HepG2 (cell line): ENCODE results near the gene YY1. TPM values are rescaled to one million over a fixed set of nuclear protein-coding genes. Genes with fewer than 3 reads are reported as not detected.

Experiments
- ARNT ChIP-seq: fragments of 450-650 bp; IDR thresholded peaks from 2 replicates; pipeline ENCODE4 v1.6.1; 2017
- BRD4 ChIP-seq: sonication (generic); formaldehyde crosslinking; IDR thresholded peaks from 2 replicates; pipeline ENCODE4 v1.4.0; 2020; ENCODE audit warnings: missing genetic modification reagents
- DNMT3B ChIP-seq: conservative IDR thresholded peaks from 2 replicates; pipeline ENCODE4 v1.6.1; 2016; ENCODE audit warnings: missing biosample characterization, control low read depth
- ELF3 ChIP-seq: IDR thresholded peaks from 2 replicates; pipeline ENCODE4 v1.6.1; 2016; ENCODE audit warnings: missing genetic modification reagents, missing compliant biosample characterization
- FOXJ3 ChIP-seq: sonication (generic); formaldehyde crosslinking; IDR thresholded peaks from 2 replicates; pipeline ENCODE4 v1.4.0; 2020; ENCODE audit warnings: missing genetic modification reagents, mild to moderate bottlenecking, borderline replicate concordance
- FOXK2 ChIP-seq: fragments of 450-650 bp; IDR thresholded peaks from 2 replicates; pipeline ENCODE4 v1.6.1; 2016
- IKZF1 ChIP-seq: fragments of 450-650 bp; IDR thresholded peaks from 2 replicates; pipeline ENCODE4 v1.7.1; 2016
- NFYC ChIP-seq: IDR thresholded peaks from 2 replicates; pipeline ENCODE4 v1.6.1; 2016; ENCODE audit warnings: missing genetic modification reagents, missing compliant biosample characterization
- RFX3 ChIP-seq: IDR thresholded peaks from 2 replicates; pipeline ENCODE4 v1.6.1; 2016; ENCODE audit warnings: missing biosample characterization, missing genetic modification reagents
- TFAP4 ChIP-seq: sonication (generic); IDR thresholded peaks from 2 replicates; pipeline ENCODE4 v1.6.1; 2016; ENCODE audit warnings: low read depth, borderline replicate concordance
- ZNF121 ChIP-seq: sonication (generic); formaldehyde crosslinking; IDR thresholded peaks from 2 replicates; pipeline ENCODE4 v1.5.0; 2020; ENCODE audit warnings: mild to moderate bottlenecking, missing genetic modification reagents
- ZNF296 ChIP-seq: sonication (generic); formaldehyde crosslinking; conservative IDR thresholded peaks from 2 replicates; pipeline ENCODE4 v1.5.0; 2020; ENCODE audit warnings: mild to moderate bottlenecking, missing genetic modification reagents
- ZNF558 ChIP-seq: sonication (generic); formaldehyde crosslinking; IDR thresholded peaks from 2 replicates; pipeline ENCODE4 v1.9.0; 2022; ENCODE audit warnings: mild to moderate bottlenecking, missing genetic modification reagents, borderline replicate concordance
- ZNF678 ChIP-seq: sonication (generic); formaldehyde crosslinking; IDR thresholded peaks from 2 replicates; pipeline ENCODE4 v1.4.0; 2020; ENCODE audit warnings: mild to moderate bottlenecking, missing genetic modification reagents
- ZNF83 ChIP-seq: sonication (generic); formaldehyde crosslinking; IDR thresholded peaks from 2 replicates; pipeline ENCODE4 v1.4.0; 2020; ENCODE audit warnings: missing genetic modification reagents, mild to moderate bottlenecking, borderline replicate concordance
- ZSCAN20 ChIP-seq: sonication (generic); formaldehyde crosslinking; IDR thresholded peaks from 2 replicates; pipeline ENCODE4 v1.4.0; 2020; ENCODE audit warnings: missing genetic modification reagents, mild to moderate bottlenecking, borderline replicate concordance
- ZSCAN21 ChIP-seq: sonication (generic); formaldehyde crosslinking; IDR thresholded peaks from 2 replicates; pipeline ENCODE4 v1.8.0; 2022; ENCODE audit warnings: mild to moderate bottlenecking, missing genetic modification reagents, moderate library complexity, borderline replicate concordance
- polyA plus RNA-seq, 8 experiments: library from polyadenylated mRNA; depleted of rRNA in 3 of 8; stranded (reverse) in 7 of 8; unstranded in 1 of 8; fragments of >200 nt; fragmentation: Illumina TruSeq in 4 of 8; extraction: Trizol in 4 of 8; gene quantifications; 2 replicates each; pipeline versions ENCODE4 v1.2.1 to v1.2.3, GENCODE V29; 2011 to 2016; ENCODE audit warnings: low read depth in 4 of 8, missing spikeins in 1 of 8, mixed read lengths in 1 of 8; ENCODE audit not compliant: insufficient read depth in 1 of 8
- total RNA-seq, 5 experiments: library from RNA; depleted of rRNA; stranded (reverse); fragments of >200 nt; fragmentation: Illumina TruSeq; extraction: Trizol; gene quantifications; 2 replicates each; pipeline ENCODE4 v1.2.3, GENCODE V29; 2016; ENCODE audit warnings: low read depth in 1 of 5
- TF ChIP-seq, protein P1 (sequence below): sonication (generic); formaldehyde crosslinking; IDR thresholded peaks from 2 replicates; pipeline ENCODE4 v1.8.1; 2023; ENCODE audit warnings: mild to moderate bottlenecking, moderate library complexity, missing genetic modification reagents
- TF ChIP-seq, protein P2 (sequence below): sonication (generic); formaldehyde crosslinking; IDR thresholded peaks from 2 replicates; pipeline ENCODE4 v1.4.0; 2020; ENCODE audit warnings: missing genetic modification reagents

Gene YY1
- total and polyA plus RNA-seq, 2 of the 13 experiments (the other 11 are each of a cell fraction or from before 2014, with no cell fraction given): 29.4 to 68.1 TPM

- TF ChIP-seq NFYC (CRISPR knock-in tag): 0 out of 2 replicates have a peak, but pooled peaks have one; percentile 12
- TF ChIP-seq ZNF83 (CRISPR knock-in tag): no peak
- TF ChIP-seq ZNF121 (CRISPR knock-in tag): peak; percentile 92
- TF ChIP-seq RFX3 (CRISPR knock-in tag): peak; percentile 65
- no peak for TF ChIP-seq ELF3 (CRISPR knock-in tag)
- TF ChIP-seq ZSCAN21 (CRISPR knock-in tag): no peak
- no peak for TF ChIP-seq ZNF296 (CRISPR knock-in tag)
- TF ChIP-seq ZNF558 (CRISPR knock-in tag): no peak
- no peak for TF ChIP-seq FOXJ3 (CRISPR knock-in tag)
- no peak for TF ChIP-seq ZNF678
- TF ChIP-seq, protein P1, sequence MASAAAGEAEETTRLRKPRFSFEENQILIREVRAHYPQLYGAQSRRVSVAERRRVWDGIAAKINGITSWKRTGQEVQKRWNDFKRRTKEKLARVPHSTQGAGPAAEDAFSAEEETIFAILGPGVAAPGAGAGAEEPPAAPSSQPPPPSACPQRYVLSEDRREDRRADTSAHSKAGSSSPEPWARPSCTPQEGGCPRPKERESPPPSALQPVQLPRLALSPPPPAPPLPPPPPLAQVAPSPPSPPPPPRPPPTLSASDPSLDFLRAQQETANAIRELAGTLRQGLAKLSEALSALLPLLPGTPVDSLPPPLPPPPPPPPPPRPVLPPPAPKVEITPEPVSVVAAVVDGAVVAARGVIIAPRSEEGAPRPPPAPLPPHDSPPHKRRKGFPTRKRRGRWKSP (CRISPR knock-in tag): 0 out of 2 replicates have a peak, but pooled peaks have one; percentile 21
- TF ChIP-seq ZSCAN20 (CRISPR knock-in tag): no peak
- TF ChIP-seq IKZF1: no peak
- TF ChIP-seq FOXK2: no peak
- no peak for TF ChIP-seq BRD4
- TF ChIP-seq DNMT3B: no peak
- TF ChIP-seq ARNT: no peak
- TF ChIP-seq, protein P2, sequence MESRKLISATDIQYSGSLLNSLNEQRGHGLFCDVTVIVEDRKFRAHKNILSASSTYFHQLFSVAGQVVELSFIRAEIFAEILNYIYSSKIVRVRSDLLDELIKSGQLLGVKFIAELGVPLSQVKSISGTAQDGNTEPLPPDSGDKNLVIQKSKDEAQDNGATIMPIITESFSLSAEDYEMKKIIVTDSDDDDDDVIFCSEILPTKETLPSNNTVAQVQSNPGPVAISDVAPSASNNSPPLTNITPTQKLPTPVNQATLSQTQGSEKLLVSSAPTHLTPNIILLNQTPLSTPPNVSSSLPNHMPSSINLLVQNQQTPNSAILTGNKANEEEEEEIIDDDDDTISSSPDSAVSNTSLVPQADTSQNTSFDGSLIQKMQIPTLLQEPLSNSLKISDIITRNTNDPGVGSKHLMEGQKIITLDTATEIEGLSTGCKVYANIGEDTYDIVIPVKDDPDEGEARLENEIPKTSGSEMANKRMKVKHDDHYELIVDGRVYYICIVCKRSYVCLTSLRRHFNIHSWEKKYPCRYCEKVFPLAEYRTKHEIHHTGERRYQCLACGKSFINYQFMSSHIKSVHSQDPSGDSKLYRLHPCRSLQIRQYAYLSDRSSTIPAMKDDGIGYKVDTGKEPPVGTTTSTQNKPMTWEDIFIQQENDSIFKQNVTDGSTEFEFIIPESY: peak; percentile 90
- no peak for TF ChIP-seq TFAP4
Measured at GRCh38 chr14:100317912-100318808, 79.2 kb downstream of the YY1 start (continued).
